SU-DHL-6 (cell line): Measurements from ENCODE around the gene CNR2.
"Not testable (repeated sequence)": the region's sequence is repeated elsewhere in the genome, so short reads cannot be mapped to it uniquely, and the experiment has no call there.

ENCODE experiments used
- H2AFZ ChIP-seq: fragments of 200-600 bp; sonication (generic); 2 replicates; pipeline ENCODE4 v1.6.1; 2014; ENCODE audit warnings: low read depth, mild to moderate bottlenecking, moderate library complexity, mixed read lengths, antibody characterized with exemption, low read length; ENCODE audit not compliant: severe bottlenecking
- H3F3A ChIP-seq: fragments of 200-600 bp; shearing (Covaris generic); 2 replicates; pipeline ENCODE4 v1.6.0; 2016; ENCODE audit warnings: antibody characterized with exemption, mild to moderate bottlenecking; ENCODE audit not compliant: insufficient read depth
- H3K27ac ChIP-seq: fragments of 200-600 bp; sonication (generic); 2 replicates; pipeline ENCODE4 v1.5.1; 2016; ENCODE audit warnings: low read depth, mild to moderate bottlenecking, low read length, moderate library complexity, mixed read lengths
- H3K27me3 ChIP-seq: fragments of 200-600 bp; sonication (generic), shearing (Covaris generic); 2 replicates; pipeline ENCODE4 v1.6.0; 2014; ENCODE audit warnings: mild to moderate bottlenecking, low read length
- H3K36me3 ChIP-seq: fragments of 200-600 bp; sonication (generic); 2 replicates; pipeline ENCODE4 v1.6.1; 2014; ENCODE audit warnings: mild to moderate bottlenecking, low read length, mixed read lengths
- H3K4me2 ChIP-seq: fragments of 300-600, 200-600 bp; shearing (Covaris generic), sonication (generic); 2 replicates; pipeline ENCODE4 v1.6.0; 2014; ENCODE audit warnings: low read length, low read depth, mild to moderate bottlenecking; ENCODE audit not compliant: poor library complexity, severe bottlenecking
- H3K4me3 ChIP-seq: fragments of 200-600 bp; sonication (generic); 2 replicates; pipeline ENCODE4 v1.5.1; 2014; ENCODE audit warnings: antibody characterized with exemption, low read length, mild to moderate bottlenecking, mixed read lengths; ENCODE audit not compliant: insufficient read depth, poor library complexity, severe bottlenecking
- H3K79me2 ChIP-seq: fragments of 200-600 bp; sonication (generic); 2 replicates; pipeline ENCODE4 v1.6.1; 2014; ENCODE audit warnings: mild to moderate bottlenecking, low read length, moderate library complexity; ENCODE audit not compliant: insufficient read depth
- H3K9ac ChIP-seq: fragments of 200-600 bp; sonication (generic); 2 replicates; pipeline ENCODE4 v1.7.0; 2014; ENCODE audit warnings: mild to moderate bottlenecking, low read length
- H3K9me2 ChIP-seq: fragments of 200-600 bp; sonication (generic); replicated peaks from 2 replicates; pipeline ENCODE4 v1.6.1; 2014; ENCODE audit warnings: low read length; ENCODE audit not compliant: insufficient read depth
- H3K9me3 ChIP-seq: fragments of 200-600 bp; sonication (generic); 2 replicates; pipeline ENCODE4 v1.6.1; 2014; ENCODE audit warnings: low read length, mixed read lengths; ENCODE audit not compliant: insufficient read depth
- H4K20me1 ChIP-seq: fragments of 200-600 bp; sonication (generic); 2 replicates; pipeline ENCODE4 v1.6.1; 2014; ENCODE audit warnings: low read depth, mild to moderate bottlenecking, antibody characterized with exemption, low read length, moderate library complexity, mixed read lengths
- EZH2phosphoT487 ChIP-seq: fragments of 200-600 bp; sonication (generic), shearing (Covaris generic); conservative IDR thresholded peaks from 2 replicates; pipeline ENCODE4 v1.6.1; 2018; ENCODE audit warnings: mild to moderate bottlenecking, antibody characterized with exemption, low read length, moderate library complexity, mixed read lengths
- TF ChIP-seq, protein P1 (sequence below): fragments of 200-600 bp; sonication (generic); IDR thresholded peaks from one replicate; pipeline ENCODE4 v1.5.1; 2017; ENCODE audit warnings: antibody characterized with exemption, mild to moderate bottlenecking, low read length, moderate library complexity; ENCODE audit not compliant: insufficient read depth, poor library complexity, severe bottlenecking

CNR2 gene

DNA sequence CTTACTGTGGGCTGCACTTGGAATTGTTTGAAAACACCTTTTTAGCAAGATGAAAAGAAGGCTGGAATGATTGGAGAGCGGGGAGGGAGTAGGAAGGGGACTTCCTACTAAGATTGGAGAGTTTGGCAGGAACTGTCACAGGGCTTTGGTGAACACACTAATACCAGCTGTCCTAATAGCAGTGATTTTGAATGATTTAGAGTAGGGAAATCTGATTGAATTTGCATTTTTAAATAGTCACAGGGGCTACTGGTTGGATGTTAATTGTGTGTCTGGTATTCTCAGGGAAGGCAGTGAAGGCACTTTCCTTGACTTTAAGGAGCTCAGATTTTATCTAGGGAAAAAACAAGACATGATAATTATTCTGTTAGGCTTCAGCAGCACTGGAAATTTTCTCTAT lies 85.4 kb downstream of the CNR2 start:
- H3K79me2 ChIP-seq: no peaks in the 10 kb centered on the region
- H3K27me3 ChIP-seq: no peaks in the 10 kb centered on the region
- no peaks in the 10 kb centered on the region for H3K9me2 ChIP-seq
- no peak overlapping the region for H3K4me2 ChIP-seq
- no peaks in the 10 kb centered on the region for H3K36me3 ChIP-seq
- H3K27ac ChIP-seq: no peak overlapping the region
- no peaks in the 10 kb centered on the region for H3K9me3 ChIP-seq
- H4K20me1 ChIP-seq: no peaks in the 10 kb centered on the region
- H3K4me3 ChIP-seq: no peak overlapping the region
- no peak overlapping the region for H3K9ac ChIP-seq
- H2AFZ ChIP-seq: no peak overlapping the region
- TF ChIP-seq EZH2phosphoT487: no peak
- TF ChIP-seq, protein P1, sequence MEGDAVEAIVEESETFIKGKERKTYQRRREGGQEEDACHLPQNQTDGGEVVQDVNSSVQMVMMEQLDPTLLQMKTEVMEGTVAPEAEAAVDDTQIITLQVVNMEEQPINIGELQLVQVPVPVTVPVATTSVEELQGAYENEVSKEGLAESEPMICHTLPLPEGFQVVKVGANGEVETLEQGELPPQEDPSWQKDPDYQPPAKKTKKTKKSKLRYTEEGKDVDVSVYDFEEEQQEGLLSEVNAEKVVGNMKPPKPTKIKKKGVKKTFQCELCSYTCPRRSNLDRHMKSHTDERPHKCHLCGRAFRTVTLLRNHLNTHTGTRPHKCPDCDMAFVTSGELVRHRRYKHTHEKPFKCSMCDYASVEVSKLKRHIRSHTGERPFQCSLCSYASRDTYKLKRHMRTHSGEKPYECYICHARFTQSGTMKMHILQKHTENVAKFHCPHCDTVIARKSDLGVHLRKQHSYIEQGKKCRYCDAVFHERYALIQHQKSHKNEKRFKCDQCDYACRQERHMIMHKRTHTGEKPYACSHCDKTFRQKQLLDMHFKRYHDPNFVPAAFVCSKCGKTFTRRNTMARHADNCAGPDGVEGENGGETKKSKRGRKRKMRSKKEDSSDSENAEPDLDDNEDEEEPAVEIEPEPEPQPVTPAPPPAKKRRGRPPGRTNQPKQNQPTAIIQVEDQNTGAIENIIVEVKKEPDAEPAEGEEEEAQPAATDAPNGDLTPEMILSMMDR: no peak
- peaks cover 9% of the 10 kb centered on the region; the same call in 1 of the 2 replicates for H3F3A ChIP-seq

DNA sequence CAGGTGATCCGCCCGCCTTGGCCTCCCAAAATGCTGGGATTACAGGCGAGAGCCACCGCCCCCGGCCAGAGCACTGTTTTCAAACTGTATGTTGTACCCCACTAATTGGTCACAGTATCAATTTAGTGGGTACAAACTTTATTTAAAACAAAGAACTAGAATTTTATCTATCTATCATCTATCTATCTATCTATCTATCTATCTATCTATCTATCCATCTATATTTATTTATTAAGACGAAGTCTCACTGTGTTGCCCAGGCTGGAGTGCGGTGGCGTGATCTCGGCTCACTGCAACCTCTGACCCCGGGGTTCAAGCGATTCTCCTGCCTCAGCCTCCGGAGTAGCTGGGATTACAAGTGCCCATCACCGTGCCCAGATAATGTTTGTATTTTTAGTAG lies 86.6 kb downstream of the CNR2 start:
- not testable (repeated sequence) for H4K20me1 ChIP-seq, H3F3A ChIP-seq, H2AFZ ChIP-seq, H3K27ac ChIP-seq, H3K9me2 ChIP-seq, H3K9me3 ChIP-seq, H3K4me2 ChIP-seq, H3K4me3 ChIP-seq, H3K27me3 ChIP-seq, H3K79me2 ChIP-seq, H3K36me3 ChIP-seq, H3K9ac ChIP-seq

DNA sequence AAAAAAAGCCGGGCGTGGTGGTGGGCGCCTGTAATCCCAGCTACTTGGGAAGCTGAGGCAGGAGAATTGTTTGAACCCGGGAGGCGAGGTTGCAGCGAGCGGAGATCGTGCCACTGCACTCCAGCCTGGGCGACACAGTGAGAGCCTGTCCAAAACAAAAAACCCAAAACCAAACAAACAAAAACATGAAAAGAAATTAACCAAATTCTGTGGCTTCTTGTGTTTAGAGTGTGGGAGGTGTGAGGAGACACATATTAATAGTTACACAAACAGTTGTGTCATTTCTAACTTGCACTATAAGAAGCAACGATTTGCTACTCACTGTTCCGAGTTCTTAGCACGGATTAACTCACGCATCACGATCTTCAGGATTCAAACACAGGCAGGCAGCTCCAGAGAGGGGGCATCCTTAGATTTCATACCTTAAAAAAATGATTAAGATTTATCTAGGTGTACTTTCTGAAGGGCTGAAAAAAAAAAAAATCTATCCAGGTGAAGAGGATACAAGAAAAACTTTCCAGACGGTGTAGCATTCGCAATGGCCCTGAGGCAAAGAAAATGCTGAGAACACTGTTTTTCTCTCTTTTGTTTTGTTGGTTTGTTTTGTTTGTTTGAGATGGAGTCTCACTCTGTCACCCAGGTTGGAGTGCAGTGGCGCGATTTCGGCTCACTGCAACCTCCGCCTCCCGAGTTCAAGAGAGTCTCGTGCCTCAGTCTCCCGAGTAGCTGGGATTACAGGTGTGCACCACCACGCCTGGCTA lies 87.2 kb downstream of the CNR2 start:
- H3K79me2 ChIP-seq: no peaks in the 10 kb centered on the region
- H4K20me1 ChIP-seq: no peaks in the 10 kb centered on the region
- H3K36me3 ChIP-seq: no peaks in the 10 kb centered on the region
- H3K9ac ChIP-seq: peak overlapping the region; percentile 78
- peak overlapping the region; percentile 74 for H3K4me3 ChIP-seq
- no peaks in the 10 kb centered on the region for H3K27me3 ChIP-seq
- no peaks in the 10 kb centered on the region for H3K9me3 ChIP-seq
- peak overlapping the region; percentile 88 for H3K4me2 ChIP-seq
- H3K9me2 ChIP-seq: no peaks in the 10 kb centered on the region
- no peak overlapping the region for H3K27ac ChIP-seq
- H2AFZ ChIP-seq: peak overlapping the region; percentile 75
- H3F3A ChIP-seq: peaks cover 9% of the 10 kb centered on the region; the same call in 1 of the 2 replicates
- TF ChIP-seq, protein P1: no peak
- TF ChIP-seq EZH2phosphoT487: no peak

DNA sequence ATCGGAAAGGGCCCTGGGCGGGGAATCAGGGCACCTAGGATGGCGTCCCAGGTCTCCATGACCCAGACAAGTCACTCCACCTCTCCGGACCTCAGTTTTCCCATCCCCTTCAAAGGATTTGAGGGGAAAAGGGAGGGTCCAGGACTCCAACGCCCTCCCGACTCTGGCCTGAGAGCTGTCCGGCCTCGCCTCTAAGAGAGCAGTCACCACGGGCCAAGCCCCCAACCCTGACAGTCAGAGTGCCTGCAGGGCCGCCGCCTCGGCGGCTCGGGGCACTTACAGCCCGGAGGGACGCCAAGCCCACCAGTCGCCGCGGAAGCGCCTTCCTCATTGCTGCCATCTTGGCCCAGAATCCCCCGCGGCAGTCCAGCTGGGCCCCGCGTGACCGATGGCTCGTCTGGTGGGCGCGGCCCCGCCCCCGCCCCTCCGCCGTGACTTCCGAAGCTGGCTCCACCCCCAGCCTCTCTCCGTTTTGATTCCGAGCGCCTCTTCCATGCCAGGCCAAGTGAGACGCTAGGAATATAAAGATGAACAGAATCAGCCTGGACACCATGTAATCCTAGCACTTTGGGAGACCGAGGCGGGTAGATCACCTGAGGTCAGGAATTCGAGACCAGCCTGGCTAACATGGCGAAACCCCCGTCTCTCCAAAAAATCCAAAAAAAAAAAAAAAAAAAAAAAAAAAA lies 87.9 kb downstream of the CNR2 start, which contains the start of gene HMGCL:
Gene HMGCL, minus strand, starts transcription at position 354 of the 686 bp plus-strand sequence. Its CDS starts 14 bp downstream, at position 340.
- TF ChIP-seq, protein P1: no peak
- no peak for TF ChIP-seq EZH2phosphoT487
- Histone ChIP-seq H3K36me3 (no peaks in the 10 kb centered on the region), H3K27me3 (no peaks in the 10 kb centered on the region), H3K4me3 (peak within 1 kb of the TSS; percentile 74), H2AFZ (peak within 1 kb of the TSS; percentile 75), H3K27ac (no peak within 1 kb of the TSS; the same call in 1 of the 2 replicates), H4K20me1 (no peaks in the 10 kb centered on the region), H3K9ac (peak within 1 kb of the TSS; percentile 78), H3K9me3 (no peaks in the 10 kb centered on the region), H3K79me2 (no peaks in the 10 kb centered on the region), H3K9me2 (no peaks in the 10 kb centered on the region), H3K4me2 (peak within 1 kb of the TSS; percentile 88), H3F3A (peaks cover 9% of the 10 kb centered on the region; the same call in 1 of the 2 replicates)
